ENCODE results near the gene CENPU.

DNA sequence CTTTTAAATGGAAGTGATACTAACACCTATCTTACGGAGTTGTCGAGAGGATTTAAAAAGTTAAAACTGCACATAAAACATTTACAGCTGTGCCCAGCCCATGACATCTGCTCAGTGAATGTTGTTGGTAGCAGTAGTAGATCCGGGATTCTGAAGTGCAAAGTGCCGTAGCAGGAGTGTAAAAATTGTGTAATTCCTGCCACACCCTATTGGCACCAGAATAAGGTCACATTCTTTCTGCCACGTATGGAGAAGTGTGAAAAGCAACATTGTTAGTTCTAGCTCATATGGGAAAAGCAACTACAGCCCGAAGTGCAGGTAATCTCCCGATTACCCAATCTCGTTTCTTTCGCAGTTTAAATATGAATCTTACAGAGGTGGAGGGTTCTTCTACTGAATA is 53.2 kb downstream of the CENPU start:
- TF ChIP-seq TARDBP (IDR thresholded peaks at IDR 0.05) = no peak
- no peak for TF ChIP-seq SP1 (IDR thresholded peaks at IDR 0.05)
- TF ChIP-seq L3MBTL2 (conservative IDR thresholded peaks at IDR 0.05) = no peak
- TF ChIP-seq LEF1 (IDR thresholded peaks at IDR 0.05; ENCODE audit: borderline replicate concordance) = no peak
- TF ChIP-seq FOXA1 (IDR thresholded peaks at IDR 0.05) = no peak
- TF ChIP-seq ARNT (IDR thresholded peaks at IDR 0.05) = no peak
- TF ChIP-seq, protein P1, sequence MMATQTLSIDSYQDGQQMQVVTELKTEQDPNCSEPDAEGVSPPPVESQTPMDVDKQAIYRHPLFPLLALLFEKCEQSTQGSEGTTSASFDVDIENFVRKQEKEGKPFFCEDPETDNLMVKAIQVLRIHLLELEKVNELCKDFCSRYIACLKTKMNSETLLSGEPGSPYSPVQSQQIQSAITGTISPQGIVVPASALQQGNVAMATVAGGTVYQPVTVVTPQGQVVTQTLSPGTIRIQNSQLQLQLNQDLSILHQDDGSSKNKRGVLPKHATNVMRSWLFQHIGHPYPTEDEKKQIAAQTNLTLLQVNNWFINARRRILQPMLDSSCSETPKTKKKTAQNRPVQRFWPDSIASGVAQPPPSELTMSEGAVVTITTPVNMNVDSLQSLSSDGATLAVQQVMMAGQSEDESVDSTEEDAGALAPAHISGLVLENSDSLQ (IDR thresholded peaks at IDR 0.05) = no peak
